SK-N-MC (cell line): ENCODE measurements around the gene ENPP7.

ENCODE experiments used
- DNase-seq: peaks from one replicate; pipeline ENCODE4 v3.0.0-alpha.2; 2011; ENCODE audit warnings: low read depth, low spot score
- H3K27ac ChIP-seq: fragments of 200-600 bp; sonication (generic); 2 replicates; pipeline ENCODE4 v1.5.1; 2016; ENCODE audit warnings: mixed run types
- H3K36me3 ChIP-seq: fragments of 200-600 bp; sonication (generic); 2 replicates; pipeline ENCODE4 v1.6.1; 2017; ENCODE audit warnings: antibody characterized with exemption, low read length, mixed read lengths; ENCODE audit not compliant: insufficient read depth
- H3K4me3 ChIP-seq: fragments of 200-600 bp; sonication (generic); 2 replicates; pipeline ENCODE4 v1.5.1; 2016
- H3K9ac ChIP-seq: fragments of 200-600 bp; sonication (generic); 2 replicates; pipeline ENCODE4 v1.8.0; 2017; ENCODE audit warnings: mixed run types, mixed read lengths; ENCODE audit not compliant: insufficient read length
- H3K9me3 ChIP-seq: fragments of 200-600 bp; sonication (generic); 2 replicates; pipeline ENCODE4 v1.6.1; 2017; ENCODE audit warnings: low read depth, mild to moderate bottlenecking, antibody characterized with exemption, low read length, moderate library complexity, mixed read lengths
- EZH2 ChIP-seq: fragments of 200-600 bp; sonication (generic); IDR thresholded peaks from one replicate; pipeline ENCODE4 v1.6.1; 2017; ENCODE audit warnings: antibody characterized with exemption
- FOXP2 ChIP-seq: optimal IDR thresholded peaks from 2 replicates; pipeline ENCODE3; 2011; ENCODE audit warnings: mild to moderate bottlenecking, moderate library complexity; ENCODE audit not compliant: insufficient read depth; ENCODE audit errors: extremely low read length, control extremely low read depth
- POLR2AphosphoS5 ChIP-seq: IDR thresholded peaks from 2 replicates; pipeline ENCODE4 v1.6.1; 2012; ENCODE audit warnings: mild to moderate bottlenecking, low read depth, low read length, borderline replicate concordance

Gene ENPP7

DNA sequence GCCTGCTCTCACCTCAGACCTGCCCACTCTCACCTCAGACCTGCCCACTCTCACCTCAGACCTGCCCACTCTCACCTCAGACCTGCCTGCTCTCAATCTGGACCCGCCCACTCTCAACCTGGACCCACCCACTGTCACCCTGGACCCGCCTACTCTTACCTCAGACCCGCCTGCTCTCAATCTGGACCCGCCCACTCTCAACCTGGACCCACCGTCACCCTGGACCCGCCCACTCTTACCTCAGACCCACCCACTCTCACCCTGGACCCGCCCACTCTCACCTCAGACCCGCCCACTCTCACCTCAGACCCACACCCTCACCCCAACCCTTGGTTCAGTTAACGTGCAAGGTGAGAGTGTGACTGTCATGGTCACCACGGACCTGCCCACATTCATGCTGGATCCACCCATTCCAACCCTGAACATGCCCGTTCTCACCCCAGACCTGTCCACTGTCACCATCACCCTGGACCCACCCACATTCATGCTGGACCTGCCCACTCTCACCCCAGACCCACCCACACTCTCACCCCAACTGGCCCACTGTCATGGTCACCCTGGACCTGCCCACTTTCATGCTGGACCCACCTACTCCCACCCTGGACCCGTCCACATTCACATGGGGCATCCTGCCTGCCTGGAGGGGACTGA, 31.2 kb upstream of the ENPP7 start:
- no peak for DNase-seq
- no peak overlapping the region for H3K9ac ChIP-seq
- H3K4me3 ChIP-seq = no peak overlapping the region
- no peak overlapping the region for H3K27ac ChIP-seq
- no peaks in the 10 kb centered on the region for H3K9me3 ChIP-seq
- TF ChIP-seq EZH2 (no peak), FOXP2 (no peak), POLR2AphosphoS5 (no peak)
- H3K36me3 ChIP-seq = no peaks in the 10 kb centered on the region

DNA sequence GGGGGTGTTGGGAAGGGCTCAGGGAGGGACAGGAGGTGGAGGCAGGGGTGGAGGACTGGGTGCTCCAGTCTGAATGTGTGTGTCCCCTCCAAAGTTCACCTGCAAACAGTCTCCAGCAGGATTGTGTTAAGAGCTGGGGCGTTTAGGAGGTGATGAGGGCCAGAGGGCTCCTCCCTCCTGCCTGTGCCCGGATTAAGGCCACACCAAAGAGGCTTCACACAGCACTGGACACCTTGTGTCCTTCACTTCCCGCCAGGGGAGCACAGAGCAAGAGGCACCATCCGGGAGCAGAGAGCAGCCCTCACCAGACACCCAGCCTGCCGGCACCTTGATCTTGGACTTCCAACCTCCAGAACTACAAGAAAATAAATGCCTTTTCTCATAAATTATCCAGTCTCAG, 30.2 kb upstream of the ENPP7 start:
- Histone ChIP-seq H3K27ac (no peak overlapping the region), H3K36me3 (no peaks in the 10 kb centered on the region), H3K9ac (no peak overlapping the region), H3K4me3 (no peak overlapping the region), H3K9me3 (no peaks in the 10 kb centered on the region)
- no peak for DNase-seq
- no peak for TF ChIP-seq POLR2AphosphoS5
- TF ChIP-seq EZH2 = no peak
- TF ChIP-seq FOXP2 = no peak

DNA sequence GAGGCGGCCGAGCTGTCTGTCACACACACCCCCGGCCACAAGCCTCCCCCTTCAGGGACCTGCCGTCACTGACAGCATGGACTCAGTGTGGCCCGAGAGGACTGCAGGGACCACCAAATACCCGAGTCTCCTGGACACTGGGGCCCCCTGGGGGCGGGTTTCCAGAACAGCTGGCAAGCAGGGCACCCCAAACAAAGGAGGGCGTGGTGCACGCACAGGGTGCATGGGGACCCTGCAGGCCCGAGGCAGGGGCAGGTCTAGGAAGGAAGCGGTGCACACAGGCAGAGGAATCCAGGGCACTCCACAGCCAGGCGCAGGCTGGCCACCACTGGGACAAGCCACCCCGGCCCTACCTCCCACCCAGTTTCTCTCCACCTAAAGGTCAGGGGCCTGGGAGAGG, 28.7 kb upstream of the ENPP7 start:
- Histone ChIP-seq H3K36me3 (no peaks in the 10 kb centered on the region), H3K27ac (no peak overlapping the region), H3K9me3 (no peaks in the 10 kb centered on the region), H3K9ac (no peak overlapping the region), H3K4me3 (no peak overlapping the region)
- DNase-seq = no peak
- no peak for TF ChIP-seq POLR2AphosphoS5
- no peak for TF ChIP-seq EZH2
- TF ChIP-seq FOXP2 = no peak

DNA sequence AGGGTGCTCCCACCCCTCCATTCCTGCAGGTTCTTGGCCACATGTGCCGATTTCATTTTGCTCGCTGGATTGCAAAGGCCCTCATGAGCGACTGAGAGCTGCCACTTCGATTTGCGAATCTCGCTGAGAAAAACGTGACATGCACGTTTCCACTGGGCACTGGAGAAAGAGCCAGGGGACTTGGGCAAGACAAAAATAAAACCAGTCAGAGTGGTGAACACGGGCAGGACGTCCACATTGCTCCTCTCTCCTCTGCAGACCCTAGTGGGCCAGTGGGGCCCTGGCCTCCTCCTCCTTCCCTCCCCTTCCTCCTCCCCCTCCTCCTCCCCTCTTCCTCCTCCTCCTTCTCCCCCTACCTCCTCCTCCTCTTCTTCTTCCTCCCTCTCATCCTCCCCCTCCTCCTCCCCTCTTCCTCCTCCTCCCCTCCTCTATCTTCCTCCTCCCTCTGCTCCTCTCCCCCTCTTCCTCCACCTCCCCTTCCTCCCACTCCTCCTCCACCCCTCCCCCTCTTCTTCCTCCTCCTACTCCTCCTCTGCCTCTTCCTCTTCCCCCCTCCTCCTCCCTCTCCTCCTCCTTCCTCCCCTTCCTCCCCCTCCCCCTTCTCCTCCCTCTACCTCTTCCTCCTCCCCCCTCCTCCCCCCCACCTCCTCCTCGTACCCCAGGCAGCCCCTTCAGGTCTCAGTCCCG, 28.1 kb upstream of the ENPP7 start:
- no peak for TF ChIP-seq EZH2
- TF ChIP-seq FOXP2 = no peak
- TF ChIP-seq POLR2AphosphoS5 = no peak
- Histone ChIP-seq H3K36me3 (no peaks in the 10 kb centered on the region), H3K9ac (no peak overlapping the region), H3K9me3 (no peaks in the 10 kb centered on the region), H3K4me3 (no peak overlapping the region), H3K27ac (no peak overlapping the region)
- DNase-seq = no peak

GRCh38 chr17:79704691-79705090, 26.1 kb upstream of the ENPP7 start:
- Histone ChIP-seq H3K9me3 (no peaks in the 10 kb centered on the region), H3K9ac (no peak overlapping the region), H3K36me3 (no peaks in the 10 kb centered on the region), H3K27ac (no peak overlapping the region), H3K4me3 (no peak overlapping the region)
- TF ChIP-seq FOXP2 (no peak), EZH2 (no peak), POLR2AphosphoS5 (no peak)
- no peak for DNase-seq

DNA sequence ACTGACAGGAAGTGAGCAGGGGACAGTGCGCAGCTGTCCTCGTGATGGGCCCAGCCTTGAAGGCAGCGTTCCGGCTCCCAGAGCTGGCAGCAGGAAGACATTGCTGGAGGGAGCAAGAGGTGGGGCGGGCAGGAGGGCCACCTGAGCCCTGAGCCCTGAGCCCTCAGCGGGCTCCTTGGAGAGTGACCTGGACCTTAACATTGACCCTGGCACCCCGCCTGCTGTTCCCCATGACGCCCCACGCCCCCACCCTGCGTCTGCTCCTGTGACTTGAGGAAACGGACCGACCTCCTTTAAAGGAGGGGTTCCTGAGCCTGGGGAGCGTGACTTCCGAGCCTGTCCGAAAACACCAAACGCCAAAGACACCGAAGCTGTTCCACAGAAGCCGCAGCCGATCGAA, 25.1 kb upstream of the ENPP7 start:
- H3K9ac ChIP-seq = no peak overlapping the region
- H3K27ac ChIP-seq = no peak overlapping the region
- H3K4me3 ChIP-seq = no peak overlapping the region
- DNase-seq = no peak
- no peaks in the 10 kb centered on the region for H3K9me3 ChIP-seq
- no peaks in the 10 kb centered on the region for H3K36me3 ChIP-seq
- TF ChIP-seq FOXP2 = no peak
- no peak for TF ChIP-seq POLR2AphosphoS5
- TF ChIP-seq EZH2 = no peak

DNA sequence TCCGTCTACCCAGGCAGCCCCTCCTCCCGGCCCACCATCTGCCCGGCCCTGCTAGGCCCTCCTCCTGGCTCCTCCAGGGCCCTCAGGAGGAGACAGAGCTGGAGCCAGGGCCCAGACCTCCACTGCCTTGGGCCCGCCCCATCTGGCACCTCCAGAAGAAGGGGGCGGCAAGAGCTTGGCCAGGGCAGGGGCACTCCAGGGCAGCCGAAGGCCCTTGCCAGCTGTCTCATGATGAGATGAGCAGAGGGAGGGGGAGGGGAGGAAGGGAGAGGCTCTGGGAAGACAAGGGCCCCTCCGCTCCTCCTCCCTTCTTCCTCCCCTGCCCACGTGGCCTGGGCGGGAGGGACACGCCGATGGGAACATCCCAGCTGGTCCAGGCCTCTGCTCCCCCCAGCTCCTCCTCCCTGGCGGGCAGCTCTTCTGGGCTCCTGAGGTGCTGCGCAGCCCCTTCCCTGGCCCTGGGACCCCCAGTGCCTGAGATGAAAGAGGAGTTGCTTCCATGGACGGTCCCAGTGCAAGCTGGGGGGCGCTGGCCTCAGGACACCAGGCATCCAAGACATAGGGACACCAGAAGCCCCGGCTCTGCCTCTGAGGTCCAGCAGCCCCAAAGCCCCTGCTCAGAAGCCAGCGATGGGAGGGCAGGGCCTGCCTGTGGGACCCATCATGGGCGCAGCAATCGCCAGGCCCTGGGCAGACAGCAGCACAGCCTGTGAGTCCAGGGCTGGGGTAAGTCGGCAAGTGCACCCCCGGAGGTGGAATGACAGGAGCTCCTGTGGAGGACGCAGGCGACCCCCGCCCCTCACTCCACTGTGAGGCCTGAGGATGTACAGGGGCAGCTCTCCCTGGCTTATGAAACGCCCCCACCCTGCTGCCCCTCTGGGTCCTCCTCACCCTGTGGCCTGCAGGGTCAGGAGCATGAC, 23.6 kb upstream of the ENPP7 start:
- no peak for DNase-seq

GRCh38 chr17:79707931-79708891, 22.5 kb upstream of the ENPP7 start:
- no peak for TF ChIP-seq EZH2
- TF ChIP-seq POLR2AphosphoS5 = no peak
- TF ChIP-seq FOXP2 = no peak
- no peaks in the 10 kb centered on the region for H3K9me3 ChIP-seq
- DNase-seq = no peak
- no peaks in the 10 kb centered on the region for H3K36me3 ChIP-seq
- H3K27ac ChIP-seq = no peak overlapping the region
- H3K9ac ChIP-seq = no peak overlapping the region
- H3K4me3 ChIP-seq = no peak overlapping the region

More for the DNA sequence above, 23.6 kb upstream of the ENPP7 start:
- no peak for TF ChIP-seq EZH2
- no peak for TF ChIP-seq POLR2AphosphoS5
- TF ChIP-seq FOXP2 = no peak
- no peaks in the 10 kb centered on the region for H3K9me3 ChIP-seq
- H3K36me3 ChIP-seq = no peaks in the 10 kb centered on the region
- no peak overlapping the region for H3K9ac ChIP-seq
- H3K27ac ChIP-seq = no peak overlapping the region
- no peak overlapping the region for H3K4me3 ChIP-seq
